ENCODE results near the gene CAPN9. TPM values are rescaled to one million over a fixed set of nuclear protein-coding genes. Genes with fewer than 3 reads are reported as not detected.

Gene CAPN9
- total RNA-seq, 1 experiment from 2014 or later, result not detected

DNA sequence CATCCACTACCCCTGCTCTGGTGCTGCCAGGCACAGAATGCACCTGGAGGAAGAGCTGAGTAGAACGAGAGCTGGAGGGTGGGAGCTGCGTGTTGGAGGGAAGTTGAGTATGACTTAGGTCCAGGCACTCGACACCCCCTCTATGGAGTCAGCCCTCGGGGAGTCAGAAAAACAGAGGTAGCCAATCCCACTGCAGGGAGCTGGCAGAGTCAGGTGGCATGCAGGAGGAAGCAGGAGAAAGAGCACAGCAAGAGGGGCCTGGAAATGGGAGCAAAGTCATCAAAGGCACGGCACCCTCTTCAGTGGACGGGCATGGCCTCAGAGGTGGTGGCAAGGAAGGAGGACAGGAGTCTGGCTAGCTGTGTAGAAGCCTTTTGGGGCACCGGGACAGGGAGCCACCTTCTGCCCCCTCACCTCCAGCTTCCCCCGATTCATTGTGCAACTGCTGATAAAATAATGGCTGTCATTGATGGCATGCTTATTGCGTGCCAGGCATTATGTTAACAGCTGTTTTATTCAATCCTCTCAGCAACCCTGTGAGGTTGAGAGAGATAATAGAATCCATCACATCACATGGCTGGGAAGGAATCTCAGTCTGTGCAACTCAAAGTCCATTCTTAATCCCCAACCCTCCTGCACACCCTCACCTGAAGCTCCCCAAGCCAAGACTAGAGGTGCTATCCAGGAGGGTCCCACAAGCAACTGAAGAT lies 79.1 kb downstream of the CAPN9 start:
- H3F3A ChIP-seq (ENCODE audit: low read length, unreplicated experiment), result no peaks in the 10 kb centered on the region
- H3K4me1 ChIP-seq (ENCODE audit: insufficient read depth, low read length), result peaks cover 23% of the 10 kb centered on the region
- no peaks in the 10 kb centered on the region for H3K27me3 ChIP-seq (ENCODE audit: low read length)
- no peak overlapping the region for H2AFZ ChIP-seq (ENCODE audit: low read length)
- POLR2A ChIA-PET (ENCODE audit: unreplicated experiment), result interaction anchor here (0.5 kb wide), 1 partner anchor 780 kb away, joined by 3 read pairs; no protein-coding TSS in a partner anchor
- no peaks in the 10 kb centered on the region for H3K9me2 ChIP-seq (replicated peaks; ENCODE audit: low read length)
- BruUV-seq (replicated peaks), result no TSS peak
- CTCF ChIA-PET, result no interaction called here
- no peak overlapping the region; the same call in 1 of the 2 replicates for H3K9ac ChIP-seq (ENCODE audit: low read length)
- TF ChIP-seq, protein P1, sequence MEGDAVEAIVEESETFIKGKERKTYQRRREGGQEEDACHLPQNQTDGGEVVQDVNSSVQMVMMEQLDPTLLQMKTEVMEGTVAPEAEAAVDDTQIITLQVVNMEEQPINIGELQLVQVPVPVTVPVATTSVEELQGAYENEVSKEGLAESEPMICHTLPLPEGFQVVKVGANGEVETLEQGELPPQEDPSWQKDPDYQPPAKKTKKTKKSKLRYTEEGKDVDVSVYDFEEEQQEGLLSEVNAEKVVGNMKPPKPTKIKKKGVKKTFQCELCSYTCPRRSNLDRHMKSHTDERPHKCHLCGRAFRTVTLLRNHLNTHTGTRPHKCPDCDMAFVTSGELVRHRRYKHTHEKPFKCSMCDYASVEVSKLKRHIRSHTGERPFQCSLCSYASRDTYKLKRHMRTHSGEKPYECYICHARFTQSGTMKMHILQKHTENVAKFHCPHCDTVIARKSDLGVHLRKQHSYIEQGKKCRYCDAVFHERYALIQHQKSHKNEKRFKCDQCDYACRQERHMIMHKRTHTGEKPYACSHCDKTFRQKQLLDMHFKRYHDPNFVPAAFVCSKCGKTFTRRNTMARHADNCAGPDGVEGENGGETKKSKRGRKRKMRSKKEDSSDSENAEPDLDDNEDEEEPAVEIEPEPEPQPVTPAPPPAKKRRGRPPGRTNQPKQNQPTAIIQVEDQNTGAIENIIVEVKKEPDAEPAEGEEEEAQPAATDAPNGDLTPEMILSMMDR (conservative IDR thresholded peaks at IDR 0.05; ENCODE audit: low read depth, low read length), result no peak
- no peak for TF ChIP-seq EZH2 (IDR thresholded peaks at IDR 0.05; ENCODE audit: low read length, unreplicated experiment)
- no peak for TF ChIP-seq EZH2phosphoT487 (IDR thresholded peaks at IDR 0.05; ENCODE audit: borderline replicate concordance, low read length)
- no peaks in the 10 kb centered on the region for H3K36me3 ChIP-seq (ENCODE audit: low read depth, low read length)
- ATAC-seq, result no peak
- no peaks in the 10 kb centered on the region for H3K9me3 ChIP-seq (ENCODE audit: low read length)
- H3K4me2 ChIP-seq (ENCODE audit: low read length), result no peak overlapping the region; the same call in 1 of the 2 replicates
- no peak for DNase-seq
- H3K27ac ChIP-seq (ENCODE audit: low read length), result 0 out of 2 replicates have a peak overlapping the region, but pooled peaks have one; percentile 75
- intact Hi-C loops (cut with micrococcal nuclease), result no loop called here
- H3K4me3 ChIP-seq (ENCODE audit: low read length), result no peak overlapping the region
- H4K20me1 ChIP-seq (ENCODE audit: low read length), result no peaks in the 10 kb centered on the region
- H3K79me2 ChIP-seq (ENCODE audit: low read length), result no peaks in the 10 kb centered on the region

DNA sequence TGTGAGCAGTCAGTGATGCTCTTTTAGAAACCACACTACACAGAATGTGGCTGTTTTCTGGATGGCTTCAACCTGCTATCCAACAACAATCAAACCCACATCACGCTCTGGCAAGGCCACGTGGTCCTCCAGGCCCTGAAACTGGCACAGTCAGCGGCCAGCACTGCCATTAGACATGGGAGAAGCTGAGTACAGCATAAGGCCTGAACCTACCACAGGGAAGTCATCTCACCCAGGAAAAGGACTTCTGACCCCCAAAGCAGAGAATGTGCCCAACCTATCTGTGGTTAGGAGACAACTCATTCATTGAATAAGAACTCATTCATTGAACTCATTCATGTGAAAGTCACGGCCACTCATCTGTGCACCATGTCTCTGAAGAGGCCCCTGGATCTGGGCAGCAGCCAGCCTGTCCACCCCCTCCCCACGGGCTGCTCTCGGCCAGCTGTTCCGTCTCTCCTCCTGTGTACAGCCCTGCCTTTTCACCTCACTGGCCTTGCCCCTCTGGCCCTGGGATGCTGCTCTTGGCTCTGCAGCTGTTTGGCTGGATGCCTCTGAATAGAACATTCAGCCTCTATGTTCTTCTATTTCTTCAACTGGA lies 80.0 kb downstream of the CAPN9 start:
- H3K9ac ChIP-seq (ENCODE audit: low read length), result no peak overlapping the region
- no peaks in the 10 kb centered on the region for H3K36me3 ChIP-seq (ENCODE audit: low read depth, low read length)
- H2AFZ ChIP-seq (ENCODE audit: low read length), result no peak overlapping the region
- no peak for TF ChIP-seq EZH2phosphoT487 (IDR thresholded peaks at IDR 0.05; ENCODE audit: borderline replicate concordance, low read length)
- no peaks in the 10 kb centered on the region for H3K79me2 ChIP-seq (ENCODE audit: low read length)
- H3K4me1 ChIP-seq (ENCODE audit: insufficient read depth, low read length), result peaks cover 23% of the 10 kb centered on the region
- no peak overlapping the region for H3K4me2 ChIP-seq (ENCODE audit: low read length)
- ATAC-seq, result no peak
- H3F3A ChIP-seq (ENCODE audit: low read length, unreplicated experiment), result no peaks in the 10 kb centered on the region
- H3K9me3 ChIP-seq (ENCODE audit: low read length), result no peaks in the 10 kb centered on the region
- ChIA-PET CTCF (no interaction called here), POLR2A (ENCODE audit: unreplicated experiment) (interaction anchor here (0.5 kb wide), 1 partner anchor 781 kb away, joined by 3 read pairs; no protein-coding TSS in a partner anchor)
- DNase-seq, result peak; percentile 15
- intact Hi-C loops (cut with micrococcal nuclease), result no loop called here
- no peaks in the 10 kb centered on the region for H4K20me1 ChIP-seq (ENCODE audit: low read length)
- no peaks in the 10 kb centered on the region for H3K9me2 ChIP-seq (replicated peaks; ENCODE audit: low read length)
- no peak overlapping the region for H3K4me3 ChIP-seq (ENCODE audit: low read length)
- no peak overlapping the region for H3K27ac ChIP-seq (ENCODE audit: low read length)
- no TSS peak for BruUV-seq (replicated peaks)
- H3K27me3 ChIP-seq (ENCODE audit: low read length), result no peaks in the 10 kb centered on the region

DNA sequence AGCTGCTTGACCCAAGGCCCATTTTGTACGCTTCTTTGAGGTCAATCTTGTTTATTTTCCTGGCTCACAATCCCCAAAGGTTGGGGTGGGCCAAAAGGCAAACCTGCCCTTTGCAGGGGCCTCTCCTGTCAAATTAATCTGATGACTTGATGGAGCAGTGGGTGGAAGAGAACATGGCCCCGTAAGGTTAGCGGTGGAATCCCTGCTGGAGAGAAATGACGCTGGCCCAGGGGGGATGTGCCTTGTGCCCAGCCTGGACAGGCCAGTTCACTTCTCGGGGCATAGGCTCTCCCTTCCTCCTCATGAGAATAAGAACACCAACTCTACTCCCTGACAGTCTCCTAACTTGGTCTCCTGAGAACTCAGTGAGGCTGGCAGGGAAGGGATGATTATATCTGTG lies 80.6 kb downstream of the CAPN9 start:
- no peaks in the 10 kb centered on the region for H3F3A ChIP-seq (ENCODE audit: low read length, unreplicated experiment)
- ATAC-seq (no peak), DNase-seq (no peak)
- ChIA-PET POLR2A (ENCODE audit: unreplicated experiment) (no interaction called here), CTCF (no interaction called here)
- H3K4me2 ChIP-seq (ENCODE audit: low read length), result no peak overlapping the region
- no peak overlapping the region for H3K27ac ChIP-seq (ENCODE audit: low read length)
- H3K79me2 ChIP-seq (ENCODE audit: low read length), result no peaks in the 10 kb centered on the region
- BruUV-seq (replicated peaks), result no TSS peak
- H2AFZ ChIP-seq (ENCODE audit: low read length), result no peak overlapping the region
- no peaks in the 10 kb centered on the region for H3K27me3 ChIP-seq (ENCODE audit: low read length)
- H3K9me2 ChIP-seq (replicated peaks; ENCODE audit: low read length), result no peaks in the 10 kb centered on the region
- H3K9me3 ChIP-seq (ENCODE audit: low read length), result no peaks in the 10 kb centered on the region
- no peaks in the 10 kb centered on the region for H3K36me3 ChIP-seq (ENCODE audit: low read depth, low read length)
- TF ChIP-seq, protein P1 (conservative IDR thresholded peaks at IDR 0.05; ENCODE audit: low read depth, low read length), result no peak
- TF ChIP-seq EZH2 (IDR thresholded peaks at IDR 0.05; ENCODE audit: low read length, unreplicated experiment), result no peak
- no peak for TF ChIP-seq EZH2phosphoT487 (IDR thresholded peaks at IDR 0.05; ENCODE audit: borderline replicate concordance, low read length)
- no peak overlapping the region for H3K9ac ChIP-seq (ENCODE audit: low read length)
- H4K20me1 ChIP-seq (ENCODE audit: low read length), result no peaks in the 10 kb centered on the region
- H3K4me3 ChIP-seq (ENCODE audit: low read length), result no peak overlapping the region
- intact Hi-C loops (cut with micrococcal nuclease), result no loop called here
- H3K4me1 ChIP-seq (ENCODE audit: insufficient read depth, low read length), result peaks cover 23% of the 10 kb centered on the region
